Activated T-cell treated with anti-CD3 and anti-CD28 coated beads, Interleukin-2, amount 50 U/mL, for 1 hour (primary cell): ENCODE results near the gene PRKCD.

Experiments
- DNase-seq: peaks from one replicate; pipeline ENCODE4 v3.0.0-alpha.2; 2020

PRKCD gene

GRCh38 chr3:53221827-53222182, 60.8 kb downstream of the PRKCD start:
- DNase-seq, result no peak

DNA sequence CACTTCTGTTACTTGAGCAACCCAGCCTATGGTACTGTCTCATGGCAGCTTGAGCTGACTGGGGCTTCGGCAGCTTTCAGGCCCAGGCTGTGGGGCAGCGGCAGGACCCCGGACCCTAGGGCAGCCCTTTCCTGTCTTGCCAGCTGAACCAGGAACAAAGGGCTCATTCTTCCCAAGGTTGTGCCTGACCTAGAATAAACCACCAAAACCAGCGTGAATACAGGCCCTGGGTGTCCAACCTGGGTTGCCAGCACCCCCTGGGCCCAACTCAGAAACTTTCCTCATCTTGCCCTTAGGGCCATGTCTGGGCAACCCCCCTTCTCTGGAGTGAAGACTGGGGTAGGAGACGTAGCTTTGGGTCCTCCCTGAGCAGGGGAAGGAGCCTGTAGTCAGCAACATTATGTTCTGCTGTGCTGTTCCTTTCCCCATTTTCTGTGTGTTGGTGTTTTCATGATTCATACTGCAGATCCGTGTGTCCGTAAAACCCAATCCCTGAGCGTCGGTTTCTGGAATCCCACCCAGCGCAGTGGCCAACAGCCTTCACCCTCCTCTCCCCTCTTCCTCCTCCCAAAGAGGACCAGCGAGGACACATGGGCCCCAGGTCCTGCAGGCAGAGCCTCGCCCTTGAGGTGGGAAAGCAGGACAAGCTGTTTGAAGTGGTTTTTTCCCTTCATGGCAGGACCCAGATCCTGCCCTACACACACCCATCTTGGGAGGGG, 61.3 kb downstream of the PRKCD start:
- DNase-seq, result no peak

- no peak for DNase-seq
Measured at GRCh38 chr3:53223025-53223424, 62.0 kb downstream of the PRKCD start.

GRCh38 chr3:53223541-53223966, 62.5 kb downstream of the PRKCD start:
- no peak for DNase-seq

GRCh38 chr3:53224026-53224425, 63.0 kb downstream of the PRKCD start:
- DNase-seq, result no peak

DNA sequence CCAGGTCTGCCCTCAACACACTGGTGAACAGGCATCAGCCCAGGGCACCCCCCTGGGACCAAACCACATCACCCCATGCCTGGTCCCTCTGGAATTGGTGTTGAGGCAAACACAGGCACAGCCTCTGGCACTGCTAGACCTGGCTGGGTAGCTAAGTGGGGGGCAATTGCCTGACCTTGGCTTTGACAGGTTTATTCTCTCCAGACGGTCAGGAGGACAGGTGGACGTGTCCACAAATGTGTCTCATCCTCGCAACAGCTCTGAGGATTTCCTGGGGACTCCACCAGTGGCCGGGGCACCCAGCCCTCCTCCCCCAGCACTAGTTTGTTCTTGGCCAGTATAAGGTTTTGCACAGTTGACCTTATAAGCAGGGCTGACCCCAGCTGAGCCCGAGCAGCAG, 63.5 kb downstream of the PRKCD start:
- DNase-seq, result no peak

- DNase-seq, result no peak
Measured at GRCh38 chr3:53225181-53225580, 64.2 kb downstream of the PRKCD start.

DNA sequence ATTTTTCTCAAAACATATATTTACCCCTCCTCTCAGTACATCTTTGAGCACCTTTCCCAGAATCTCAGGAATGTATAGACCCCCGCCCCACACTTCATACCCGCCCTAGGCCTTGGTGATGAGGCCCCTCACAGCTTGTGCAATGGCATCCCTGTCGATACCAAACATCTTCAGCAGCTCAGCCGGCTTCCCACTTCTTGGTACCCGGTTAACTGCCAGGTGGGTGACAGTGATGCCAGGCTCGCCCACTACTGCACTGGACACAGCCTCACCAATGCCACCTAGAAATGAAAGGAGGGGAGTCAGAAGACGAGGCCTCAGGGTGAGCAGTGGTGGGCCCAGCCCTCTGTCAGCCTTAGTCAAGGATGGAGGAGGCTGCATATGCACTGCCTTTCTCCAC, 64.6 kb downstream of the PRKCD start:
- DNase-seq, result no peak

DNA sequence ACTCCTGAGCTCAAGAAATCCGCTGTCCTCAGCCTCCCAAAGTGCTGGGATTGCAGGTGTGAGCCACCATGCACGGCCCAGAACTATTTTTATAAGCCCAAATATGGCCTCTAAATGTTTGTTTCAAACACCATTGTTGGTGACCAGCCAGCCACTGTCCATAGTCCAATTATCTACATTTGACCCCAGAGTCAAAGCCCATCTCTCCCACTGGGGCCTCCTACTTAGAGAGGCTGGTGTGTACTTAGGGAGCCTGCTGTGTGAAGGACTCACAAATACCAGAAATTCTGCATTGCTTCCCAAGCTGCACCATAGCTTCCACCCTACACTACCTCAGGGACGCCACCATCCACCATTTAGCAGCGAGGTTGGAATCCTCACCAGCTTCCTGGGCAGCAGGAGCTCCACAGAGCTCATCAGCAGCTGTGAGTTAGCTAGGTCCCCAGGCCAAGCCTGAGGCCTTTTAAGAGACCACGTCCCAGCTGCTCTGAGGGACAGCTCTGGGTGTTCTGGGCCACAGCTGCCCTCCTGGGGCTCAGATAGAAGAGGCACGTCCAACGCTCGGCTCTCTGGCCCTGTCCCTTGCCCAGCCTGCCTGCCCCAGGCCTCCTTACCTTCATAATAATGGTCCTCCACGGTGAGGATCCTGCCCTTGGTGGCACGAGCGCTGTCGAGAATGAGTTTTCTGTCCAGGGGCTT, 65.3 kb downstream of the PRKCD start:
- no peak for DNase-seq

- DNase-seq, result no peak
Measured at GRCh38 chr3:53226841-53227407, 65.9 kb downstream of the PRKCD start.

GRCh38 chr3:53227993-53228885, 67.2 kb downstream of the PRKCD start:
- DNase-seq, result no peak

GRCh38 chr3:53229171-53229570, 68.2 kb downstream of the PRKCD start:
- DNase-seq, result no peak

- DNase-seq, result no peak
Measured at GRCh38 chr3:53229606-53230005, 68.6 kb downstream of the PRKCD start.

DNA sequence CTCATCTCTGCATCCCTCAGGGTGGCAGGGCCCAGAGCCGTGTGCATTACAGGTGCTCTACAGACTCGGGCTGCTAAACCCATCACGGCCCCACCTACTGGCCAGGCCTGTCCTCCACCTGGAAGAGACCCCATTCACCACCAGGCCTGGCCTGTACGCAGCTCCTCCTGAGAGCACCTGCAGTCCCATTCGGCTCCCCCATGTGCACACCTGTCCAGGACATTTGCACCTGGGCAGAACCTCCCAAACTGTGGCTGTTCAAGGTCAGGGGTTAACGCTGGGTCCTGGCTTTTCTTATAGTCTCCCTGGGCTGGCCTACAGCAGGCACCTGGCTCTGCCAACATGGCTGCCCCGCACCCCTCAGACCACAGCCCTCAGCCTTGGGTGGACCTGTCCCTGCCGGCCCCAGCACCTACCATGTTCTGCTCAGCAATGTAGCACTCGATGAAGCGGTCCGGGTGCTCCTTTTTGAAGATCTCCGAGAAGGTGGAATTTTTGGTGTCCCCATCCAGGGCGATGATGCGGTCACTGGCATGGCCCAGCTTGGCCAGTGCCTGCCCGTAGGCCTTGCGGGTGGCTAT, 69.1 kb downstream of the PRKCD start:
- no peak for DNase-seq

DNA sequence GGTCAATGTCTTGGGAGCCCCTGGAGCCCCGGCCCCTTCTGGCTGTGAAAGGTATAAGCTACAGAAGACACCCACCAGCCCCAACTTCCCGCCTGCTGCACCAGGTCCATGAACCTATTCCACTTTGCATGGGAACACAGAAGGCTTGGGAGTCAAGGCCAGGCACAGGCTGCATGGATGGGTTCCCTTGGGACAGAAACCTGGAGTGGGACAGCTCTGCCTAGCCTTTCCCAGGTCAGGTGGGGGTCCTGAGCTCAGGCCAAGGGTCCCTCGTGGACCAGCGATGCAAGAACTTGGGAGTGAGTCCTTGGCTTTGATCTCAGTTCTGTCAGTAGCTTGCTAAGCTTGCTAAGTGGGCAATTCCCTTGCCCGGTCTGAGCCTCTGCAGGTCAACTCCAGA, 69.8 kb downstream of the PRKCD start:
- no peak for DNase-seq

- no peak for DNase-seq
Measured at GRCh38 chr3:53231532-53232511, 70.8 kb downstream of the PRKCD start.

DNA sequence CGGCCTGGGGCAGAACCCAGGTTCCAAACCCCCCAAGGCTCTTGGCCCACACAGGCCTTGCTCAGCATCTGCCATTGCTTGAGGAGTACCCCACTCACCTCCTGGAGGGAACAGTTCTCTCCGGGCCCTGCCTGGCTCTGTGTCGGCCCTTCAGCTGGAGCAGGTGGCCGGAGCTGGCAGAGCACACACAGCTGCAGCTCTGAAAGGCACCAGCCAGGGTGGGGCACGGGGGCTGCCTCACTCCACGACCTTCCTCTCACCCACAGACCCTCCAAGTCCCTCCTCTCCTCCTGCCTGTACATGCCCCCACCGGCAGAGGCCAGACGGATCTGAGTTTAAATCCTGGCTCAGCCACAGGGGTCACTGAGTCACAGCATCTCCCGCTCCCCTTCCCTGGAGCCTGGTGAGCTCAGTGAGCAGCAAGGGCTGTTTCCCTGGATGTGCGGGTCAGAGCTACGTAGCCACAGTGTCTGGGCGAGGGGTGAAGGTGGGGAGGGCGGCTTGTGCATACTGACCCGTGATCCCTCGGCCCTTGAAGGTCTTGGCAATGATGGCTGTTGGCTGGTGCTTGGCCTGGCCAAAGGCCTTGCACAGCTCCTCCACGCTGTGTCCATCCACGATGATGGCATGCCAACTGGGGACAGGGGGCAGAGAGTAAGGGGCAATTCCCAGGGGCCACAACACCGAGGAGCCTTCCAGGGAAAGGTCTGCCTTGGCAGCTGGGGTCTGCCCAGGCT, 71.8 kb downstream of the PRKCD start:
- no peak for DNase-seq

DNA sequence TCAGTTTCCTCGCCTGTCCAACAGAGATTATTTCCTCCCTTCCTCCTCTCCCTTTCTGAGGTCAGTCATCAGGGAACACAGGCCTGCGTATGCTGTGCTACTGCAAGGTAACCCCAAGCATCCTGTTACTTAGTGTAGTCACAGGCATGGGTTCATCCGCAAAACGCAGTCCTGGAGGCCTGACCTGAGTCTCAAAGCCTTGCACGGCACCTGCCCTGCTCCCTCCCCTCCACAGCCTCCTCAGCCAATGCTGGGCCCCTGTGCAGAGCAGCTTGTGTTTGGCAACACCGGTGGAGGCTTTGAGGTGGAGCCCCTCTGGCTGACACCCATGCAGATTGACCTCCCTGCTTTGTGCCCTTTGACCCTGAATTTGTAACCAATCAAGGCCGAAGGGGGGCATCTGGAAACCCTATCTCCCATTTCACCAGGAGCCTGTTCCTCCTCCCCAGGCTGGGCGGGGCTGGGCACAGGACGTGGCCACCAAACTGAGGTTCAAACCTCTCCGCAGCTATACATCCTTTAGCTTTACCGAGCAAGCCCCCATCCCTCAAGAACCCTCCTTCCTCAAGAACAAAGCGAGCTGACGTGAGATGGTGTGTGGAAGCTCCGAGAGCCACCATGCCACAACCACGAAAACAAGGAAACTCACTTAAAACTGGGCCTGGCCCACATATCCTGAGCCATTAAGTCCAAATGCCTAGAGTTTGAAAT, 73.3 kb downstream of the PRKCD start:
- no peak for DNase-seq

- DNase-seq, result no peak
Measured at GRCh38 chr3:53234841-53235232, 73.8 kb downstream of the PRKCD start.

DNA sequence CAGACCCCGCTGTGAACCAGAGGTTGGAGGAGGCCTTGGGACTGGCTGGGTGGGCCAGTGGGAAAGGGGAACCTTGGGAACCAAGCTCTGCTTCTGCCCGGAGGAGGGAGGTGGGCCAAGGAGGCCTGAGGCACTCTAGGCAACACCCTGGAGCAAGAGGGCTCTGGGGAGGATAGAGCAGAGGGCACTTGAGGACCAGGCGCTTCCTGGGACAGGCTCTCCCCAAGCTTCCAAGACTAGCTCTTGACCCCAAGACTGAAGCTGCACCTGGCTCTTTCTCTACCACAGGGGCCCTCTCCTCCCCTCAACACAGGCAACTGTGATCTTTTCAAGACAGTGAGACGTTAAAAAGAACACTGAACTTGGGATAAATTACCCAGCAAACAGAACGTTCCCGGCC, 74.5 kb downstream of the PRKCD start:
- no peak for DNase-seq
